GM18526 (cell line): Measurements from ENCODE around the gene DNM2.

Experiments used
- POLR2A ChIP-seq: IDR thresholded peaks from 3 replicates; pipeline ENCODE4 v1.6.1; 2011; ENCODE audit not compliant: insufficient read length; ENCODE audit errors: extremely low read depth

The DNM2 gene

GRCh38 chr19:10878253-10878652 lies 160.4 kb downstream of the DNM2 start:
- no peak for TF ChIP-seq POLR2A
